ENCODE data around the gene ADSS2. TPM values are rescaled to one million over a fixed set of nuclear protein-coding genes. Genes with fewer than 3 reads are reported as not detected.

Gene ADSS2
- total RNA-seq, 1 donor from 2014 or later, result 34.2 TPM

- intact Hi-C loops (cut with DNase I), result no loop called here
- TF ChIP-seq CTCF (IDR thresholded peaks at IDR 0.05), result no peak
- Histone ChIP-seq H3K27ac (no peak overlapping the region), H3K9me3 (no peaks in the 10 kb centered on the region), H3K4me3 (no peak overlapping the region), H3K27me3 (no peaks in the 10 kb centered on the region), H3K4me1 (peaks cover 24% of the 10 kb centered on the region), H3K36me3 (no peaks in the 10 kb centered on the region)
- DNase-seq, result no peak
- no peak for ATAC-seq
Measured at GRCh38 chr1:244442850-244443249, 8.9 kb downstream of the ADSS2 start.

- no peak for TF ChIP-seq CTCF (IDR thresholded peaks at IDR 0.05)
Measured at GRCh38 chr1:244439391-244440032, 12.2 kb downstream of the ADSS2 start.

GRCh38 chr1:244437086-244437468, 14.6 kb downstream of the ADSS2 start:
- Histone ChIP-seq H3K4me3 (no peak overlapping the region), H3K9me3 (no peaks in the 10 kb centered on the region), H3K27ac (no peak overlapping the region), H3K36me3 (peaks cover 24% of the 10 kb centered on the region), H3K4me1 (peaks cover 12% of the 10 kb centered on the region), H3K27me3 (no peaks in the 10 kb centered on the region)
- no peak for TF ChIP-seq CTCF (IDR thresholded peaks at IDR 0.05)
- DNase-seq, result no peak
- no peak for ATAC-seq
- intact Hi-C loops (cut with DNase I), result no loop called here

More at GRCh38 chr1:244439391-244440032, 12.2 kb downstream of the ADSS2 start:
- intact Hi-C loops (cut with DNase I), result no loop called here
- Histone ChIP-seq H3K27ac (no peak overlapping the region), H3K4me1 (peaks cover 13% of the 10 kb centered on the region), H3K27me3 (no peaks in the 10 kb centered on the region), H3K4me3 (no peak overlapping the region), H3K9me3 (no peaks in the 10 kb centered on the region), H3K36me3 (peaks cover 12% of the 10 kb centered on the region)
- DNase-seq (no peak), ATAC-seq (peak; percentile 74)

DNA sequence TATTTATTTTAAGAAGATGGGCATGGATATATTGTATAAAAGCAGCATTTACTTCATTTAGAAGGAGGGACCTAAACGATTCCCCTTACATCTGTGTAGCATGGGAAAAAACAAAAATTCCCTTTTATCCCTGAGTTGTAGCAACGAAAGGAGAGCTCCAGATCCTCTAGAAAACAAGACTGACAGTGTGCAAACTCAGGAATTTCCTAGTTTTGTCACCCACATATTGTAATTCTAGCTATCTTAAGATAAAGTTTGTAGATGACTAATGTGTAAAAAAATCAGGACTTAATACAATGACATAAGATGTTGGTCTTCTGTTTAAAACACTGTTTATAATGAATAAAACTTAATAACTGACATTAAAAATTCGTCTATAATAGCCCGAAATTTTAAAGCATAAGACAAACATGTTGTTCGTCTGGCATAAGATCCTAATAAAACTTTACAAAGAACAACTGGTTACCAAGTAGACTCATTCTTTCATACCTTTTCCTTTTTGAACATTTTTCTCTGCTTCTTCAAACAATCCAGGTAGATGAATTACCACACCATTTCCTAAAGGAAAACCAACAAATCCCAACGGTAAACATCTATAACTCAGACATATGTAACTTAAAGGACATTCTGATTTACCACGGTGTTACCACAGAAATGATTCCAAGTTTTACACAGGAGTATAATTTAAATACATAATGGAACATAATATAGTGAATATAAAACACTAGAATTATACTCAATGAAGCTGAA, 15.2 kb downstream of the ADSS2 start:
- intact Hi-C loops (cut with DNase I), result no loop called here
- Histone ChIP-seq H3K27me3 (no peaks in the 10 kb centered on the region), H3K4me1 (peaks cover 12% of the 10 kb centered on the region)

DNA sequence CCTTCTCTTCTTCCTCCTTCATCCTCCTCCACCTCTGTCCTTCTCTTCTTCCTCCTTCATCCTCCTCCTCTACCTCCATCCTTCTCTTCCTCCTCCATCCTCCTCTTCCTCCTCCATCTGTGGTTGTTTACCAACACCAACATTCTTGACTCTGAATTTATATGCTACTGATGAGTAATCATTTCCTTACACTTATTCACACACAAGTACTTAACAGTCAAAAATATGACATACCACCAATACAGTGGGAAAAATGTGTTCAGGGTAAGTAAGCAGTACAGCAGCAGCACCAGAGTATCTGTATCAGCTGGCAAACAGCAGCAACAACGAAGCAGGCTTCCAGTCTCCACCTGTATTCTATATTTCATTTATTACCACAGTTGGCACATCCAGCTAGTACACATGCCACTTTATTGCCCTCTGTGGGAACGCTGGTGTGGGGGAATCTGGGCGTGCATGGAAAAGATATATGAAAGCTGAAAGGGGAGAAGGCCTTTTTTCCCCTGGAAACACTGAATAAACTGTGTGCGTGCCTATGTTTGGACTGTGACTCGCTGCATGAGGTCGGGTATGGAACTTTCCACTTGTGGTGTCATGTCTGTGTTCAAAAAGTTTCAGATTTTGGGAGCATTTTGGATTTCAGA, 16.0 kb downstream of the ADSS2 start:
- Histone ChIP-seq H3K4me1 (peaks cover 12% of the 10 kb centered on the region), H3K27me3 (no peaks in the 10 kb centered on the region), H3K27ac (no peak overlapping the region), H3K9me3 (no peaks in the 10 kb centered on the region), H3K4me3 (no peak overlapping the region), H3K36me3 (peaks cover 38% of the 10 kb centered on the region)
- intact Hi-C loops (cut with DNase I), result no loop called here
- TF ChIP-seq CTCF (IDR thresholded peaks at IDR 0.05), result no peak
- DNase-seq (no peak), ATAC-seq (no peak)

More for the DNA sequence above, 15.2 kb downstream of the ADSS2 start:
- no peak for TF ChIP-seq CTCF (IDR thresholded peaks at IDR 0.05)
- ATAC-seq (no peak), DNase-seq (no peak)
- Histone ChIP-seq H3K4me3 (no peak overlapping the region), H3K9me3 (no peaks in the 10 kb centered on the region), H3K27ac (no peak overlapping the region), H3K36me3 (peaks cover 30% of the 10 kb centered on the region)
